Measurements from ENCODE around the gene TBC1D24. TPM values are rescaled to one million over a fixed set of nuclear protein-coding genes. Genes with fewer than 3 reads are reported as not detected.

TBC1D24 gene
- total RNA-seq, 1 experiment from 2014 or later, result 24.6 TPM

GRCh38 chr16:2493605-2494004 is 18.7 kb downstream of the TBC1D24 start:
- CTCF ChIA-PET, result no interaction called here
- Histone ChIP-seq H3K9me2 (ENCODE audit: insufficient read depth) (no peaks in the 10 kb centered on the region), H3K27ac (ENCODE audit: low read depth, low read length) (no peak overlapping the region), H3K9ac (ENCODE audit: low read length) (no peak overlapping the region), H3K36me3 (ENCODE audit: control insufficient read depth in 1 of 2, insufficient read depth in 2 of 2, low read length in 2 of 2) (no peaks in the 10 kb centered on the region; a peak in 1 of 4 replicates), H3K4me1 (ENCODE audit: control insufficient read depth in 1 of 2, insufficient read depth in 2 of 2, low read length in 2 of 2) (no peaks in the 10 kb centered on the region), H3K79me2 (ENCODE audit: insufficient read depth, low read length) (peaks cover 17% of the 10 kb centered on the region; the same call in 1 of the 2 replicates), H3K9me3 (ENCODE audit: control insufficient read depth in 1 of 2, insufficient read depth in 1 of 2, low read depth in 1 of 2, low read length in 2 of 2) (no peaks in the 10 kb centered on the region), H3K4me3 (replicated peaks in 1 of 2; ENCODE audit: low read depth in 1 of 2, low read length in 2 of 2) (no peak overlapping the region), H3K4me2 (ENCODE audit: low read length) (no peak overlapping the region), H3K27me3 (ENCODE audit: insufficient read depth, low read length) (no peaks in the 10 kb centered on the region), H4K20me1 (ENCODE audit: insufficient read depth) (no peaks in the 10 kb centered on the region), H2AFZ (ENCODE audit: low read depth, low read length, poor library complexity, severe bottlenecking) (no peak overlapping the region)
- intact Hi-C loops (cut with micrococcal nuclease), result no loop called here
- no peak for DNase-seq (ENCODE audit: low read depth, low spot score)
- ATAC-seq, result no peak
- POLR2A ChIA-PET, result no interaction called here
- no TSS peak for BruUV-seq (replicated peaks)
- RAD21 ChIA-PET (ENCODE audit: low non-redundant PET in 1 of 2, low total read pairs in 2 of 2, uncharacterized antibody in 2 of 2, unreplicated experiment in 2 of 2), result no interaction called here
- no peak for TF ChIP-seq CTCF (IDR thresholded peaks at IDR 0.05 in 2 of 3, conservative IDR thresholded peaks at IDR 0.05 in 1 of 3; ENCODE audit: borderline replicate concordance in 1 of 3, insufficient read depth in 1 of 3, low read depth in 2 of 3, low read length in 2 of 3)
- no peak for TF ChIP-seq JUND (IDR thresholded peaks at IDR 0.05)
- TF ChIP-seq ZNF274 (IDR thresholded peaks at IDR 0.05; ENCODE audit: low read depth, low read length), result no peak
- no peak for TF ChIP-seq ATF3 (IDR thresholded peaks at IDR 0.05)
- no peak for TF ChIP-seq REST (IDR thresholded peaks at IDR 0.05; ENCODE audit: low read depth)
- TF ChIP-seq CEBPB (IDR thresholded peaks at IDR 0.05; ENCODE audit: low read depth), result no peak
- TF ChIP-seq TCF7L2 (IDR thresholded peaks at IDR 0.05; ENCODE audit: borderline replicate concordance, extremely low read depth, insufficient read depth, insufficient read length), result no peak
- no peak for TF ChIP-seq CBX3 (IDR thresholded peaks at IDR 0.05; ENCODE audit: low read depth)
- TF ChIP-seq SP1 (IDR thresholded peaks at IDR 0.05; ENCODE audit: low read depth), result no peak
